Caco-2 (cell line): ENCODE data around the gene CLSTN1. TPM values are rescaled to one million over a fixed set of nuclear protein-coding genes. Genes with fewer than 3 reads are reported as not detected.

Source experiments
- BruUV-seq: library from RNA; stranded (reverse); fragments of 400-500 nt; replicated peaks from 2 replicates; lab custom pipeline; 2021; lab: Mats Ljungman, UMichigan
- CTCF ChIA-PET: fragments of 300-600 bp; sonication (Branson Sonifier 250); formaldehyde crosslinking; loops from one replicate; lab custom pipeline; 2022; ENCODE audit warnings: antibody characterized with exemption; lab: Charles Lee
- POLR2A ChIA-PET: fragments of 300-600 bp; sonication (Branson Sonifier 250); formaldehyde crosslinking; loops from one replicate; lab custom pipeline; 2022; ENCODE audit warnings: antibody characterized with exemption; lab: Charles Lee
- DNase-seq, 2 experiments: peaks; one replicate each; pipeline versions ENCODE4 v3.0.0 to v3.0.0-alpha.2; 2020 to 2022
- H3K27me3 ChIP-seq: replicated peaks from 2 replicates; pipeline ENCODE4 v1.6.0; 2011; ENCODE audit warnings: low read length; ENCODE audit not compliant: control insufficient read depth, insufficient read depth
- H3K36me3 ChIP-seq: 2 replicates; pipeline ENCODE4 v1.5.1; 2011; ENCODE audit warnings: low read length; ENCODE audit not compliant: control insufficient read depth, insufficient read depth
- H3K4me1 ChIP-seq: fragments of 250-450 bp; sonication (Bioruptor Pico); 2 replicates; pipeline ENCODE4 v1.5.1; 2020; ENCODE audit warnings: mild to moderate bottlenecking
- H3K4me3 ChIP-seq: 2 replicates; pipeline ENCODE4 v1.5.1; 2011; ENCODE audit warnings: low read depth, mild to moderate bottlenecking, control low read depth, low read length
- H3K9me3 ChIP-seq: fragments of 250-450 bp; sonication (Bioruptor Pico); 2 replicates; pipeline ENCODE4 v1.5.1; 2020; ENCODE audit warnings: mild to moderate bottlenecking, moderate library complexity
- H3K27ac Mint-ChIP-seq: one replicate; pipeline ENCODE4 v1.8.0; 2022; ENCODE audit warnings: mixed read lengths; ENCODE audit not compliant: unreplicated experiment
- H3K27me3 Mint-ChIP-seq: one replicate; pipeline ENCODE4 v1.8.0; 2022; ENCODE audit warnings: mixed read lengths; ENCODE audit not compliant: insufficient read depth, unreplicated experiment
- H3K36me3 Mint-ChIP-seq: one replicate; pipeline ENCODE4 v1.8.0; 2022; ENCODE audit warnings: mild to moderate bottlenecking, mixed read lengths; ENCODE audit not compliant: insufficient read depth, unreplicated experiment
- H3K4me1 Mint-ChIP-seq: one replicate; pipeline ENCODE4 v1.8.0; 2022; ENCODE audit warnings: low read depth, mixed read lengths; ENCODE audit not compliant: unreplicated experiment
- H3K4me3 Mint-ChIP-seq: one replicate; pipeline ENCODE4 v1.8.0; 2022; ENCODE audit warnings: mild to moderate bottlenecking, moderate library complexity, mixed read lengths; ENCODE audit not compliant: unreplicated experiment
- H3K9me3 Mint-ChIP-seq: one replicate; pipeline ENCODE4 v1.8.0; 2022; ENCODE audit warnings: mixed read lengths; ENCODE audit not compliant: unreplicated experiment
- CTCF ChIP-seq, 2 experiments: fragments of 200-600 bp in 1 of 2; IDR thresholded peaks; 1 replicate in 1 of 2; 2 replicates in 1 of 2; pipeline versions ENCODE4 v1.5.1 to v1.8.0; 2011 to 2022; ENCODE audit warnings: antibody characterized with exemption in 1 of 2, control low read depth in 1 of 2, inconsistent platforms in 1 of 2, low read depth in 1 of 2, low read length in 1 of 2, mild to moderate bottlenecking in 1 of 2, moderate library complexity in 1 of 2; ENCODE audit not compliant: insufficient read depth in 1 of 2, severe bottlenecking in 1 of 2, unreplicated experiment in 1 of 2
- intact Hi-C: fragments of 100-400 bp; cut with micrococcal nuclease; formaldehyde crosslinking; loops from one replicate; pipeline ENCODE4 v1.10.0; 2022; ENCODE audit not compliant: unreplicated experiment
- total RNA-seq: library from RNA; stranded (reverse); gene quantifications from 2 replicates; pipeline ENCODE4 v1.2.3, GENCODE V29; 2022

Gene CLSTN1
- total RNA-seq, 1 experiment from 2014 or later, result 102 TPM

GRCh38 chr1:9746211-9746610 lies 77.6 kb downstream of the CLSTN1 start:
- Histone ChIP-seq H3K4me1 (no peaks in the 10 kb centered on the region), H3K36me3 (no peaks in the 10 kb centered on the region; the same call in 1 of the 2 replicates), H3K27me3 (no peaks in the 10 kb centered on the region), H3K4me3 (no peak overlapping the region), H3K9me3 (no peaks in the 10 kb centered on the region)
- ChIA-PET CTCF (no interaction called here), POLR2A (no interaction called here)
- Mint-ChIP-seq H3K4me1 (no peaks in the 10 kb centered on the region), H3K9me3 (no peaks in the 10 kb centered on the region), H3K4me3 (no peak overlapping the region), H3K27me3 (no peaks in the 10 kb centered on the region), H3K36me3 (peaks cover 57% of the 10 kb centered on the region), H3K27ac (no peak overlapping the region)
- DNase-seq, result no peak
- intact Hi-C loops, result no loop called here
- no peak for TF ChIP-seq CTCF (IDR thresholded peaks at IDR 0.05; ENCODE audit: insufficient read depth in 1 of 2, low read depth in 1 of 2, low read length in 1 of 2, severe bottlenecking in 1 of 2, unreplicated experiment in 1 of 2)
- no TSS peak for BruUV-seq

GRCh38 chr1:9744106-9744799 lies 79.5 kb downstream of the CLSTN1 start:
- no peak overlapping the region for H3K4me3 ChIP-seq
- H3K27me3 ChIP-seq, result no peaks in the 10 kb centered on the region
- Mint-ChIP-seq H3K27me3 (no peaks in the 10 kb centered on the region), H3K4me3 (no peak overlapping the region), H3K27ac (no peak overlapping the region), H3K36me3 (peaks cover 64% of the 10 kb centered on the region), H3K9me3 (no peaks in the 10 kb centered on the region), H3K4me1 (no peaks in the 10 kb centered on the region)
- no peaks in the 10 kb centered on the region; the same call in 1 of the 2 replicates for H3K36me3 ChIP-seq
- intact Hi-C loops, result no loop called here
- ChIA-PET CTCF (no interaction called here), POLR2A (no interaction called here)
- TF ChIP-seq CTCF (IDR thresholded peaks at IDR 0.05; ENCODE audit: insufficient read depth in 1 of 2, low read depth in 1 of 2, low read length in 1 of 2, severe bottlenecking in 1 of 2, unreplicated experiment in 1 of 2), result no peak
- DNase-seq, result no peak
- no TSS peak for BruUV-seq
- H3K4me1 ChIP-seq, result no peaks in the 10 kb centered on the region
- H3K9me3 ChIP-seq, result no peaks in the 10 kb centered on the region

GRCh38 chr1:9737671-9738070 lies 86.1 kb downstream of the CLSTN1 start:
- Histone ChIP-seq H3K9me3 (no peaks in the 10 kb centered on the region), H3K36me3 (peaks cover 4% of the 10 kb centered on the region), H3K4me1 (no peaks in the 10 kb centered on the region), H3K4me3 (no peak overlapping the region), H3K27me3 (no peaks in the 10 kb centered on the region)
- POLR2A ChIA-PET, result interaction anchor here (0.5 kb wide), 1 partner anchor 10 kb away, joined by 3 read pairs; no protein-coding TSS in a partner anchor
- intact Hi-C loops, result no loop called here
- Mint-ChIP-seq H3K27ac (no peak overlapping the region), H3K4me3 (no peak overlapping the region), H3K4me1 (no peaks in the 10 kb centered on the region), H3K9me3 (no peaks in the 10 kb centered on the region), H3K27me3 (no peaks in the 10 kb centered on the region), H3K36me3 (peaks cover 70% of the 10 kb centered on the region)
- CTCF ChIA-PET, result no interaction called here
- no peak for DNase-seq
- TF ChIP-seq CTCF (IDR thresholded peaks at IDR 0.05; ENCODE audit: insufficient read depth in 1 of 2, low read depth in 1 of 2, low read length in 1 of 2, severe bottlenecking in 1 of 2, unreplicated experiment in 1 of 2), result no peak
- BruUV-seq, result no TSS peak
